Central memory CD4-positive, alpha-beta T cell (primary cell): Measurements from ENCODE around the gene EHMT1.
"Not testable (repeated sequence)": the region's sequence is repeated elsewhere in the genome, so short reads cannot be mapped to it uniquely, and the experiment has no call there.

Experiments
- DNase-seq: peaks from one replicate; pipeline ENCODE4 v3.0.0; 2022

EHMT1 gene

GRCh38 chr9:137765536-137765935, 146.7 kb downstream of the EHMT1 start:
- DNase-seq, result no peak

- DNase-seq, result no peak
These were observed 152.8 kb downstream of the EHMT1 start for GRCh38 chr9:137771580-137771979.

- no peak for DNase-seq
These were observed 153.6 kb downstream of the EHMT1 start for GRCh38 chr9:137772281-137772873.

DNA sequence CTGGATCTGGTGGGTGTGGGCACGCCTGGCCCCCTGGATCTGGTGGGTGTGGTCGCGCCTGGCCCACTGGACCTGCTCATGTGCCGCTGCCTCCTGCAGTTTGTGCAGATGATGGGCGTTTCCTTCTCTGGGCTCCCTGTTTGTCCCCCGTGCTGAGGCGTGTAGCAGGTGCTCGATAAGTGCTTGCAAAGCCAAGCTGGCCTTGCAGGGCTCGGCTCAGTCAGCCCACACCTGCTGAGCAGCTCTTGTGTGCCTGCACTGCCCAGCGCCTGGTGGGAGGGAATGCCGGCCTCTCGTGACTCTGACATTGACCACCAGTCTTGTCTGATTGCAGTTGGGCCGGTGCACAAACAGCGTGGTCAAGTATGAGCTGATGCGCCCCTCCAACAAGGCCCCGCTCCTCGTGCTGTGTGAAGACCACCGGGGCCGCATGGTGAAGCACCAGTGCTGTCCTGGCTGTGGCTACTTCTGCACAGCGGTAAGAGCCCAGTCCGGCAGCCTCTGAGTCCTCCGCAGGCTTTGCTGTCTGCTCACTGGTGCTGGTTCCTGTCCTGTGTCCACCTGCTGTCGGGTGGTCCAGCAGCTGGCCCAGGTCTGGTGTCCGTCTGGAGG, 156.1 kb downstream of the EHMT1 start:
- DNase-seq, result no peak

DNA sequence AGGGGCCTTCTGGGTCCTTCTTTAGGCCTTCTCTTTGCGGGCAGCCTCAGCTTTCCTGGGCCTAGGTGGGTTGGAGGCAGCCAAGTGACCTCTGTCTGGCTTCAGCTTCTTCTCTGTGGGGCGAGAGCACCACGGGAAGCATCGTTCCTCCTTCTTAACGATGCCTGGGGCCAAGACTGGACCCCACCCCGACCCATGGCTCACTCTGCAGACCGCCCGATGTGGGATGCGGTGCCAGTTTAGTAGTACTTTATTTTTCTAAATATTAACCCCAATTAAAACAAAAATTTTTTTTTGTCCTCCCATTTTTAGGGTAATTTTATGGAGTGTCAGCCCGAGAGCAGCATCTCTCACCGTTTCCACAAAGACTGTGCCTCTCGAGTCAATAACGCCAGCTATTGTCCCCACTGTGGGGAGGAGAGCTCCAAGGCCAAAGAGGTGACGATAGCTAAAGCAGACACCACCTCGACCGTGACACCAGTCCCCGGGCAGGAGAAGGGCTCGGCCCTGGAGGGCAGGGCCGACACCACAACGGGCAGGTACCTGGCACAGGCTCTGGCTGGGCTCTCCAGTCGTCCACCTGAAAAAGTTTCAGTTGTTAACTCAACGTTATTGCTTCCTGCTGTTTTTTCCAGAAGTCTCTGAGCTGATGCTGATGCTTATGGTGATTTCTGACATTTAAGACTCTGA, 157.6 kb downstream of the EHMT1 start:
- no peak for DNase-seq

DNA sequence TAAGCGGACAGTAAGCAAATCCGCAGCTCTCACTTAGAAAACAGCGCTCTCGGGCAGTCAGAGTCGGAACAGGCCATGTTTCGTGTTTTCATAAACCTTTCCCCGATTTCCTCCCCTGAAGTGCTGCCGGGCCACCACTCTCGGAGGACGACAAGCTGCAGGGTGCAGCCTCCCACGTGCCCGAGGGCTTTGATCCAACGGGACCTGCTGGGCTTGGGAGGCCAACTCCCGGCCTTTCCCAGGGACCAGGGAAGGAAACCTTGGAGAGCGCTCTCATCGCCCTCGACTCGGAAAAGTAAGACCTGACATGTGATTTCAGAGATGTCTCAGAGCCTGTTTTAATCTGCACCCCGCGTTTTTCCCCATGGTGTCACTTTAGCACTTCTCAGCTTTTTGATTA, 159.0 kb downstream of the EHMT1 start:
- no peak for DNase-seq

GRCh38 chr9:137778336-137778735, 159.5 kb downstream of the EHMT1 start:
- no peak for DNase-seq

- DNase-seq, result no peak
These were observed 160.1 kb downstream of the EHMT1 start for GRCh38 chr9:137778914-137779313.

DNA sequence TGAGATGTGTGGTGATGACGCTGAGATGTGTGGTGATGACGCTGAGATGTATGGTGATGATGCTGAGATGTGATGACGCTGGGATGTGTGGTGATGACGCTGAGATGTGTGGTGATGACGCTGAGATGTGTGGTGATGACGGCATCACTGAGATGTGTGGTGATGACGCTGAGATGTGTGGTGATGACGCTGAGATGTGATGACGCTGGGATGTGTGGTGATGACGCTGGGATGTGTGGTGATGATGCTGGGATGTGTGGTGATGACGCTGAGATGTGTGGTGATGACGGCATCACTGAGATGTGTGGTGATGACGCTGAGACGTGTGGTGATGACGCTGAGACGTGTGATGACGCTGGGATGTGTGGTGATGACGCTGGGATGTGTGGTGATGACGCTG, 161.2 kb downstream of the EHMT1 start:
- not testable (repeated sequence) for DNase-seq

- no peak for DNase-seq
These were observed 163.2 kb downstream of the EHMT1 start for GRCh38 chr9:137781906-137782585.

DNA sequence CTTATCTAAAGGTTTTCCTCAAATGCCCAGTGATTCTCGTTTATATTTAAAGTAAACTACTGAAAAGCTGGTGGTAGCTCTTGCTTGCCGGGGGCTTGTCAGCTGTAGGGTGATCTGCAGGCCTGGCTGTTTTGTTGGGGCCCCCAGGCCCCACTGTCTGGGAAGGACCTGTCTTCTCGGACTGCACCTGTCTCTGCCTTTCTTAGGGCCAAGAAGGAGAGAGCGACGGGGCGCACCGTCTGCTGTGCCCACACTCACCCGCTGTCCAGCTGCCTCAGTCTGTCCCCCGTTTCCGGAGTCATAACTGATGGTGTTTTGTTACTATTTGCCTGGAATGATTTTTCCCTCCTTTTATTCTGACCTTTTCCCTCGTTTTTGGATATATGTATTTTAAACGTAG, 164.7 kb downstream of the EHMT1 start:
- no peak for DNase-seq

DNA sequence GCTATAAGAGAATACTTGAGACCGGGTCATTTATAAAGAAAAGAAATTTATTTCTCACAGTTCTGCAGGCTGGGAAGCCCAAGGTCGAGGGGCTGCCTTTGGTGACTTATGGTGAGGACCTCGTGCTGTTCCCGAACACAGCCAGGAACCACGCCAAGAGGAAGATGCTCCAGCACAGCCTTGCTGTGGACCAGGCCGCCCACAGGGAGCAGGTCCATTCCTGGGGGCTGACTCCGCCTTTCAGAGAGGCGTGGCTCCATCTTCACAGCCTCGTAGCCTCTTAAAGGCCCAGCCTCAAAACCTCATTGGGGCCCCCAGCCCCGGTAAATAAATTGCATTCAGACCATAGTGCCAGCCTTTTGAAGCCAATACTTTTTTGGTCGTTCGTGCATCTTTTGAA, 165.2 kb downstream of the EHMT1 start:
- no peak for DNase-seq

GRCh38 chr9:137784641-137785513, 166.1 kb downstream of the EHMT1 start:
- DNase-seq, result no peak

GRCh38 chr9:137785704-137786161, 166.9 kb downstream of the EHMT1 start:
- no peak for DNase-seq

- DNase-seq, result no peak
These were observed 167.7 kb downstream of the EHMT1 start for GRCh38 chr9:137786511-137786920.

GRCh38 chr9:137787381-137787780, 168.6 kb downstream of the EHMT1 start:
- no peak for DNase-seq

- DNase-seq, result no peak
These were observed 169.1 kb downstream of the EHMT1 start for GRCh38 chr9:137787786-137788505.

GRCh38 chr9:137788561-137789294, 169.9 kb downstream of the EHMT1 start:
- DNase-seq, result no peak

DNA sequence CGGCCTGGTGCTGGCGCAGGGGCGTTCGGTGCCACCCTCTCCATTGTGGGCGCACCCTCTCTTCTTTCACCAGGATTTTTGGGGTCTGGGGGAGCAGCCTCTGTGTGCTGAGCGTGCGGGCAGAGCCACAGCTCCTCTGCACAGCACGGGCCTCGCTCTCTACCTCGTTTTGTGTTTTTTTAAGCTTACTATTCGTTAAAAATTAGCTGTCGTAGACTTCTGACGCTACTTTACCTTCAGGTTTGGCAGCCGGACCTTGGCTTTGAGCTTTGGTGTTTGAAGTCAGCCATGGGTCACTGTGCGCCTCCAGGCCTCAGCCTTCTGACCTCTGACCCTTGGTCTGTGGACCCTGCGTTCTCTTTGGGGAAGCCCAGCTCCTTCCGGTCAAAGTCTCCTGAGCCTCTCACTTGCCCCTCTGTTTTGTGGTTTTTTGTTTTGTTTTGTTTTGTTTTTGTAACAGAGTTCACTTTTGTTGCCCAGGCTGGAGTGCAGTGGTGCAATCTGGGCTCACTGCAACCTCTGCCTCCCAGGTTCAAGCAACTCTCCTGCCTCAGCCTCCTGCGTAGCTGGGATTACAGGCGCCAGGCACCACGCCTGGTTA, 170.6 kb downstream of the EHMT1 start:
- no peak for DNase-seq

GRCh38 chr9:137791947-137792346, 173.1 kb downstream of the EHMT1 start:
- DNase-seq, result no peak
